HL-60/S4 treated with phorbol 12-myristate 13-acetate at 8.2 ng/mL for 4 days and 3 days (cell line): ENCODE results near the gene PARP15.
"Not testable (repeated sequence)": the region's sequence is repeated elsewhere in the genome, so short reads cannot be mapped to it uniquely, and the experiment has no call there.

Experiments
- in situ Hi-C: fragments of 300-500 bp; cut with MboI; formaldehyde crosslinking; loops from 2 replicates; pipeline ENCODE4 v1.15.0; 2022; ENCODE audit warnings: low sequenced_read_pairs

PARP15 gene

DNA sequence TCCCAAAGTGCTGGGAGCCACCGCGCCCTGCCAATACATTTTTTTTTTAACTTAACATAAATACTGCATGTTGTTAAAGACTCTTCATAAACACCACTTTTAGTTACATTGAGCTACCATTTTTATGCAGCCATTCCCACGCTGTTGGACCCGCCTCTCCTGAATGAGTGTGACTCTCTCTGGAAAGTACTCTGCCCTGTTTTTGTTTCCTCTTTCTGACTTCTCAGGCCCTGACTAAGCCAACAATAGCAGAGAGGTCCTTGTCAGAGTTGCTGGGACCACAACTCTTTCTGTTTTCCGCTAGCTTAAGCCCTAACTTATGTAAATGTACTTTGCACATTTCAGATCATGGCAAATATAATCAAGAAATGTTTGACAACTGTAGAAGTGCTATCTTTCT is 35.2 kb downstream of the PARP15 start:
- in situ Hi-C loops: no loop called here

DNA sequence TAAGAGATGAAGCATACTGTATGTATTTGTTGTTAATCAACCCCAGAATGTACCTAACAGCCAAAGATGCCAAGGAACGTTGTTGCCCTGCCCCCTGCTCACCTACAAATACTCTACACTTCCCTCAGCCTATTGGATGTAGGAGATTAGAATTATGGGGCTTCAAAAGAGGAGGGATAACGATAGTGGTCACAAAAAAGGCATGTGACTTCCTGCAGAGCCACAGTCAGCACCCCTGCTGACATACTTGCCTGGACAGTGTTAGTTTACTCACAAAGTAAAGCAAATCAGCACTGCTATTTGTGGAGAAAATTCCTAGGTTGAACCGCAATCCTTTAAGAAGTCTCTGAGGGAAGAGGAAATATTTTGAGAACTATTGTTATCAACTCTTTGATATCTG is 37.9 kb downstream of the PARP15 start:
- in situ Hi-C loops: no loop called here

DNA sequence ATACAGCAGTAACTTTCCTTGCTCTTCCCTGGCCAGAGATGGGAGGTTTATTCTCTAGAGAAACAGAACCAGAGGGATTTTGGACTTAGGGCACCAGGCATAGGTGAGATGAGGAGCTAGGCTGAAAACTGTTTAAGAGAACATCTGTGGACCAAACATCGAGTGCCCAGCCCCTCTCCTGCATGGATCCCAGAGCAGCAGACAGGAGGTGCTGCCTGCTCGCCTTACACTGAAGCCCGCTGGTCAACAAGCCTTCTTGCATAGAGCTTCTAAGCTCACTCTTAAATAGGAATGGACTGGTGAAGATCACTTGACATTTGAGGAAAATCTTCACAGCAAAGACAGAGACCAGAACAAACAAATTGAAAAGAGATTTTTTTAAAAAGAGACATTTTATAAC is 41.2 kb downstream of the PARP15 start:
- in situ Hi-C loops: no loop called here

DNA sequence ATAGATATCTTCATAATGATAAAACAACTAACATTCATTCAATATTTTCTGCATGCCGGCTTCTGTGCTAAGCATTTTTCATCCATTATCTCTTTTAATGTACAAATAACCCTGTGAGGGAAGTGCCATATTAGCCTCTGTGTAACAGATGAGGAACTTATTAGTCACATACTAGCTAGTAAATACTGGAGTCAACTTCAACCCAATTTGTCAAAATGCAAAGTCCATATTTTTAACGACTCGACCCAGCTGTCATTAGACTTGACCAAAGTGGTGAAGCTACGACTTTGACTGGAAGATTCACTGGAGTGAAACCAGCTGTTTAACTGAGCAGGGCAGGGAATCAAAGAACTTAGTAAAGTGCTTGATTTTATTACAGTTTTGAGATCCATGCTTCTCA is 41.6 kb downstream of the PARP15 start:
- in situ Hi-C loops: no loop called here

DNA sequence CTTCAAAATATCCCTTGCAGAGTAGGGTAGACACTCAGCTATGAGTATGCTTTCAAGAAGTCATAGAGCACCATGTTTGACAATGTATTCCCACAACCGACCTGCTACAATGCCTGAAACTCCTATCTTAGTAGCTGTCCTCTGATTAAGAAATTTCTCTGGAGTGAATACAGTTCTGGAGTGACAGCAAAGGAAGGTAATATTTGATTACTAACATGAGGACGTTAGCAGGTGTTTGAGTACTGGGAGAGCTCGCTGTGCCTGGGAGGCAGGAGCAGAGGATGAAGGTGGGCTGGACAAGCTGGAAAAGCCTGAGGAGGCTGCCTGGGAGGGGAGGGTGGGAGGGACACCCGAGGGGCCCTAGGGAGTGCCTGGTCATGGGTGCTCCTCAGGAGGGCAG is 42.9 kb downstream of the PARP15 start:
- in situ Hi-C loops: no loop called here

DNA sequence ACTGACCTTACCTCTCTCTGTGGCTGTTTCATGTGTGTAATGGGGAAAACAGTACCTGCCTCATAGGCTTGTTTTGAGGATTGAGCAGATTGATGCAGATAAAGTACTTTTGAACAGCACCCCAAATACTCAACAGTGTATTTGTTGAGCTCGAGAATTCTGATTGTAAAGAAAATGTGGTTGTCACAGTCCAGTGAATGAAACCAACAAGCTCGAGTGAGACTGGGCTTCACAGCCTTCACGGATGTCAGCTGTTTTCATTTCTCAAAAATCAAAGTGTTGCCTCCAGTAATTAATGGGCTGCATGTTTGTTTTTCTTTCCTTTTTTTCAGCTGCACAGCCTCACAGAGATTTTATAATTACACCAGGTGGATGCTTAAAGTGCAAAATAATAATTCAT is 43.7 kb downstream of the PARP15 start:
- in situ Hi-C loops: no loop called here

DNA sequence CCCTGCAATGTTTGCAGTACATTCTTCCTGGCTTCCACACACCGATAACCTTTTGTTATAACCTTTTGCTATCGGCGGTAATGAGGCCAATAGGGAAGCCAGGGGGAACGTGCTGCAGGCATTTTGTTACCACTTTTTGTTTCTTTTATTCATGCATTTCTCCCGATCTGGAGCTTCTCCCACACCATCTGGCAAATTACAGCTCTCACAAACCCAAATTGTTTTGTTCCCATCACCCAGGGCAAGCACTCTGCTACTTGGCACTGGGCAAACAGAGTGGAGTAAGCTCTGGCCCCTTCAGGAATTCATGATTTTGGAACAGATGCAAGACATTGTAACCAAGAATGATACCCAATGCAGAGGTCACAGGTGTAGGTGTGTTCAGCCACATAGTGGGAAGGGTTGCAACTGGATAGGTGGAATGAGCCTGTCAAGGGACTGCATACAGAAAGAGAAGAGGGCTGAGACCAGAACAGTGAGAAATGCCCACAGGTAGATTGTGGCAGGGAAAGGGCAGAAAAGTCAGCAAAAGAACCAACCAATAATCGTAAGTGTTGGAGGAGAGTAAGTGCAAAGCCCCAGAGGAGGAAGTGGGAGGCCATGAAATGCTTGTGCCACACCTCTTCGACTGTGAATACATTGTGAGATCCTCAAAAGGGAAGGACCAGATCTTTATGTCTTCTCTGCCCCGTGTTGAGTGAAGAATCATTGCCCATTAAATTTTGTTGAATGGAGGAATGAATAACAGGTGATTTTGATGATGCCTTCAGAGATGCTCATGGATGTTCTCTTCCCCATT is 45.8 kb downstream of the PARP15 start:
- in situ Hi-C loops: no loop called here

DNA sequence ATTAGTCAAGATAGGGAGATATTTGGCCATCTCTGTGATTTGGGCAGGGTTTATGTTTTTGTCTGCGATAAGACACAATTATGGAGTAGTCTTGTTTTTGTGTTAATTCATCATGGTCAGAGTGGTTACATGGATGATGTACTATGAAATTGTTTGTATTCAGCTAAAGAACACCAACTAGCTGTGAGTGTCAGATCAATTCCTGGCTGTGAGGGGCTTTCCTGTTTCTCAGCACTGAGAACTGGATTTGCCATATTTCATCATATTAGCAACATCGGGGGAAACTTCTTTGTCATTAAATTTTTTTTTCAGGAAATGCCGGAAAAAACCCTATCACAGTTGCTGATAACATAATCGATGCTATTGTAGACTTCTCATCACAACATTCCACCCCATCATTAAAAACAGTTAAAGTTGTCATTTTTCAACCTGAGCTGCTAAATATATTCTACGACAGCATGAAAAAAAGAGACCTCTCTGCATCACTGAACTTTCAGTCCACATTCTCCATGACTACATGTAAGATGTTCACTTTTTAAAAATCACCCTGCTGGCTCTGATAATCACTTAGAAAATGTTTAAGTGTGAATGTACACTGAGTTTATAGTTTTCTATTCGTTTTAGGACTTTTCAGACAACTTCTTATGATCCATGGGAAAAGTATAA is 49.2 kb downstream of the PARP15 start:
- in situ Hi-C loops: no loop called here

DNA sequence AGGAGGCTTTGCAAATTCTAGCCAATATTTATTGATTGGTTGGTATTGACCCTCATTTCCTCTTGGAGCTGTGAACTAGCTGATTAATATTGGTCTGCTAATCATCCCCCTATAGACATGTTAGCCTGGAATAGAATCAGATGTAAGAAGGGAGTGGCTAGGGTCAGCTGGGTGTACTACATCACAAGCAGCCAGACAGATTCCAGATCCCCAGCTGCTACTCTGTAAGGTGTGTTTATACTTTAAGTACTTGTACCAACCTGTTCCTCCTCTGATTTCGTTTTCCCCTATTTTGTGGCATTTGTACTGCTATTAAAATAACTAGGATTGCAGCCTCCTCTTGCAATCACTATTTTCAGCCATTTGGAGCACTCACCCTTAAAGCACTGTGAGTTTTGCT is 49.9 kb downstream of the PARP15 start:
- in situ Hi-C loops: no loop called here

DNA sequence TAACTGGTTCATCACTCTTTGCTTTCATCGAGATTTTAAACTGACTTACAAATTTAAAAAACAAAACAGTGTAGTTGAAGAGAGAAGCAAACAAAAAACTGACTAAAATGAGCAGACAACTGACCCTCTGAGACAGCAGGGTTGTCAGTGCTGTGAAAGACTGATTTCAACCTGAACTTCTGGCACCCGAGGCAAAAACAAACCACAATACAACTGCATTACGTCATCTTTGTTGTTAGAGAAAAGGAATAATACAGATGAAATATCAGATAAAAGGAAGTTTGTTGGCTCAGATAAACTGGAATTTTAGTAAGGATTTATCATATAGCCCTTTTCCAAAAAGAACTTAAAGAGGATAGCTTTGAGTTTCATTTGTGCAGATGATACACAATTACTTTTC is 51.1 kb downstream of the PARP15 start:
- in situ Hi-C loops: no loop called here

DNA sequence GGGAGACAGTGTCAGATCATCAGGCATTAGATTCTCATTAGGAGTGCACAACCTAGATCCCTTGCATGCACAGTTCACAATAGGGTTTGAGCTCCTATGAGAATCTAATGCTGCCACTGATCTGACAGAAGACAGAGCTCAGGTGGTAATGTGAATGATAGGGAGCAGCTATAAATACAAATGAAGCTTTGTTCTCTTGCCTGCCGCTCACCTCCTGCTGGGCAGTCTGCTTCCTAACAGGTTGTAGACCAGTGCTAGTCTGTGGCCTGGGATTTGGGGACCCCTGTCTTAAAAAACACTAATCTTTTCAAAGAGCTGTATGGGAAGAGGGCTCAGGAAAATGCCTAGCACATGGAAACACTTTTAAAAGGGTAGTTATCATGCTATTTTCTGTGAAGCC is 52.3 kb downstream of the PARP15 start:
- in situ Hi-C loops: no loop called here

DNA sequence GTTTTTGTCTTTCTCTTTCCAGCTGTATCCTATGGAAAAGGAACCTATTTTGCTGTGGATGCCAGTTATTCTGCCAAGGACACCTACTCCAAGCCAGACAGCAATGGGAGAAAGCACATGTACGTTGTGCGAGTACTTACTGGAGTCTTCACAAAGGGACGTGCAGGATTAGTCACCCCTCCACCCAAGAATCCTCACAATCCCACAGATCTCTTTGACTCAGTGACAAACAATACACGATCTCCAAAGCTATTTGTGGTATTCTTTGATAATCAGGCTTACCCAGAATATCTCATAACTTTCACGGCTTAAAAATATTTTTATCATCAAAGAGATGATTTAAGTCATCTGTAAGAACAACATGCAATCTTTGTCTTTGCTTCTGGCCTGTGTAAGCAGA is 58.3 kb downstream of the PARP15 start:
- in situ Hi-C loops: no loop called here

DNA sequence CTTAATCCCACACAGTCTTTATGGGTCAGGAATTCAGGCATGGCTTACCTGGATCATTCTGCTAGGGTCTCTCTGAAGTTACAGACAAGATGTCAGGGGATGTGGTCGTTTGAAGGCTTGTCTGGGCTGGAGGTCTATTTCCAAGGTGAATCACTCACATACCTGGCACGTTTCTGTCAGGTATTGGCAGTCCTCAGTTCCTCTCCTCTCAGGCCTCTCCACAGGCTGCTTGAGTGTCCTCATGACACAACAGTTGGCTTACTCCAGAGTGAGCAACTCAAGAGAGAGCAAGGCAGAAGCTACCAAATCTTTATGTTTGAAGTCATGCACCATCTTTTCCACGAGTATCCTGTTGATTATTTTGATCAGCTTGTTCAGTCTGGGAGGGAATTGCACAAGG is 59.2 kb downstream of the PARP15 start:
- in situ Hi-C loops: no loop called here

DNA sequence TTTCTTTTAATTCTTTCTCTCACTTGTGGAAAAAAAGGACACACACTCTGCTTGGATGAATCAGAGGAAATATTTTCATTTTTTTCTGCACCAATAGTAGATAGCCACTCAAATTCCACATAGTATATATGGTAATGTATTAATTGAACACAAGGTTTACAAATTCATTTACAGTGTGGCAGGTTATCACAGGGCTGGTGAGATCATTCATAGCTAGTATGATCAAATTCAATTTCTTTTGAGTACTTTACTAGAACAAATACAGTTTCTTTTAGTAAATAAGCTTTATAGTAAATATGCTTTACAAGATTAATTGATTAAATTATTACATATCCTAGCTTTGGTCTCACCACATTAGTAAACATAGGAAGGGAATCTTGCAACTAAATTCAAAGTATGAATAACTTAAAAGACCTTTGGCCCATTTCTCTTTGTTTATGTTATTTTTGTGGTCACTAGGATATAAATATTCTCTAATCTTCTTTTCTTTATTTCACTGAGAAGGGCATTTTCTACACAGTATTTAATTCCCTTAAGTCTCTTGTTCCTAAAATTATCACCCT is 63.1 kb downstream of the PARP15 start:
- in situ Hi-C loops: no loop called here

DNA sequence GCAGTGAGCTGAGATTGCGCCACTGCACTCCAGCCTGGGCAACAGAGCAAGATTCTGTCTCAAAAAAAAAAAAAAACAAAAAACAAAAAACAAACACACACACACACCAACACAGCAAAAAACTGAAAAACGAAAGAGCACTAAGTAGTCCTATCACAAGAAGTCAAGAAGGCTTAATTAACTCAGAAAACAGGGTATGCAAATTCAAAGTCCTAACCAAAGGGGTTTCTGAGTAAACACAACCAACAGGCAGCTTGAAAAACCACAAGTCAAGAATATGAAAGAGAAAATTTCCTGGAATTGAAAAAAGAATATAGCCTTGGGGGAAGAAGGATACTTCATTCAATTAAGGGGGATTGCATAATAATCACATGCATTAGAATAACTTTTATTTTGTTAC is 65.5 kb downstream of the PARP15 start:
- in situ Hi-C loops: no loop called here

DNA sequence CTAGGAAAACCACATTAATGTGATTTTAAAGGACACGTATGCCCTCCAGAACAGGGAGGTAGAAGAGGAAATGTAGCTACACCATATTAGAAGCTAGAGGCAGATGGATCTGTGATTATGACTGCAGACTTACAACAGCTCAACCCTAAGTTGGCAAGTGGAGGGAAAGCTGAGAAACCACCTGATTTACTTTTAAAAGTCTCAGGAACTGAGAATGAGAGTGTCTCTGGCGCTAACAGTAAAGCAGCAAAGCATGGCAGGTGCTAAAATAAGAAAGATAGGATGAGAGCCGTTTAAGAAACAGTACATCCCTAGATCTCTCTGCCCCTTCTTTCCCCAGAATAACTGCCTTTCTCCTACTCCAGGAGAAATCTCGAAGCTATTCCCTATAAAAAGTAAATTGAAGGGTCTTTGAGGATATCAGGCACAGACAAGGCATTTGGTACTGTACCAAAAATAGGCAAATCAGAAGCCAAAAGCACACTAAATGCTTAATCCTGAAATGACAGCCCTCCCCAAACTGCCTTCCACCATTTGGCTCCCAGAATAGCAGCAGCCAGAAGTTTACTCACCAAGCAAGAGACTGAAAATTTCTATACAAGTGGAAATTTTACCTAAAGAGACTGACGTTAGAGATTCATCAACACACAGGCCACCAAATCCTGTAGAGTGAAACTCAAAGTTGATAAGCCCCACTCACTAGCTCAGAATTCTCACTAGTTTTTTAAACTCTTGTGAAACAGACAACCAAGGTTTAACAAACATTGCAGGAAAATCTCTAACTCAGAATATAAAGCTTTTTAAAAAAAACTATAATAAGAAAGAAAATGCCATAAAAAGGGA is 68.9 kb downstream of the PARP15 start:
- in situ Hi-C loops: no loop called here

DNA sequence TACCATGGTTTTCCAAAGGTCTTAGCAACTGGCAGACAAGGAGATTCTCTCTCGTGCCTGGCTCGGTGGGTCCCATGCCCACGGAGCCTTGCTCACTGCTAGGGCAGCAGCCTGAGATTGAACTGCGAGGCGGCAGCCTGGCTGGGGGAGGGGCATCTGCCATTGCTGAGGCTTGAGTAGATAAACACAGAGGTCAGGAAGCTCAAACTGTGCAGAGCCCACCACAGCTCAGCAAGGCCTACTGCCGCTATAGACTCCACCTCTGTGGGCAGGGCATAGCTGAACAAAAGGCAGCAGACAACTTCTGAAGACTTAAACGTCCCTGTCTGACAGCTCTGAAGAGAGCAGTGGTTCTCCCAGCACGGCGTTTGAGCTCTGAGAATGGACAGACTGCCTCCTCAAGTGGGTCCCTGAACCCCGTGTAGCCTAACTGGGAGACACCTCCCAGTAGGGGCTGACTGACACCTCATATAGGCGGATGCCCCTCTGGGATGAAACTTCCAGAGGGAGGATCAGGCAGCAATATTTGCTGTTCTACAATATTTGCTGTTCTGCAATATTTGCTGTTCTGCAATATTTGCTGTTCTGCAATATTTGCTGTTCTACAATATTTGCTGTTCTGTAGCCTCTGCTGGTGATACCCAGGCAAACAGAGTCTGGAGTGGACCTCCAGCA is 73.9 kb downstream of the PARP15 start:
- in situ Hi-C loops: not testable (repeated sequence)

DNA sequence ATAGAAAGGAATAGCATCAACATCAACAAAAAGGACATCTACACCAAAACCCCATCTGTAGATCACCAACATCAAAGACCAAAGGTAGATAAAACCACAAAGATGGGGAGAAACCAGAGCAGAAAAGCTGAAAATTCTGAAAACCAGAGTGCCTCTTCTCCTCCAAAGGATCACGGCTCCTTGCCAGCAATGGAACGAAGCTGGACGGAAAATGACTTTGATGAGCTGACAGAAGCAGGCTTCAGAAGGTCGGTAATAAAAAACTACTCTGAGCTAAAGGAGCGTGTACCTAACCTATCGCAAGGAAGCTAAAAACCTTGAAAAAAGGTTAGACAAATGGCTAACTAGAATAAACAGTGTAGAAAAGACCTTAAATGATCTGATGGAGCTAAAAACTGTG is 74.5 kb downstream of the PARP15 start:
- in situ Hi-C loops: not testable (repeated sequence)

DNA sequence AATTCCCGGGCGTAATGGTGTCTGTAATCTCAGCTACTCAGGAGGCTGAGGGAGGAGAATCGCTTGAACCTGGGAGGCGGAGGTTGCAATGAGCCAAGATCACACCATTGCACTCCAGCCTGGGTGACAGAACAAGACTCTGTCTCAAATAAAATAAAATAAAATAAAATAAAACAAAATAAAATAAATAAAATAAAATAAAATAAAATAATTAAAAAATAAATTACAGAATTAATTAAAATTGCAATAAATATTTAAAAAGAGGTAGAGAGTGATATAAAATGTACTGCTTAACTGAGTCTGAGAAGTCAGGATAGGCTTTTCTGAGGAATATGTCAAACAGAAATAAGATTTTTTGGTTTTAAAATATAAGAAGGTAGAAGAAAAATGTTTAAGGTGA is 80.9 kb downstream of the PARP15 start:
- in situ Hi-C loops: not testable (repeated sequence)

DNA sequence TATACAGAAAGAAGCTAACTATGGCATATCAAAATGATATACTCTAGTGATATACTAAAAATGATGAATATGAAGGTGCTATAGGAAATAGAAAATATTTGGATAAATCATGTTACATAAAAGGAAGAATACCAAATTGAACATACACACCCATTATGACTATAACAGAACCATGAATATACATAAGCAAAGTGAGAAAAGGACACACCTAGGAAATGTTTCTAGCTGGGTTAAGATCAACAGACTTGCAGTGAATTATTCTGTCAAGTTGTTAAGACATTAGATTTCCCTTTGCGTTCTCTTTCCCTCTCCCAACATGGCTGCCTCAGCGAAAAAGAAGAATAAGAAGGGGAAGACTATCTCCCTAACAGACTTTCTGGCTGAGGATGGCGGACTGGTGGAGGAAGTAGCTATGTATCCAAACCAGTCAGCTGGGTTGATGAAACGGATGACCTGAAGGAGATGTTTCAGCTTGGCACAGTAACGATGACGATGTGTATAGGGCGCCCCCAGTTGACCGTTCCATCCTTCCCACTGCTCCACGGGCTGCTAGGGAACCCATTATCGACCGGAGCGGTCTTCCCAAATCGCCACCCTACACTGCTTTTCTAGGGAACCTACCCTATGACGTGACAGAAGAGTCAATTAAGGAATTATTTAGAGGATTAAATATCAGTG is 83.0 kb downstream of the PARP15 start:
- in situ Hi-C loops: no loop called here
